GM23248 (cell line): Measurements from ENCODE around the gene USP12.

Source experiments
- EZH2 ChIP-seq: fragments of 200-600 bp; sonication (generic); IDR thresholded peaks from 2 replicates; pipeline ENCODE4 v1.6.1; 2018; ENCODE audit warnings: antibody characterized with exemption, mild to moderate bottlenecking; ENCODE audit not compliant: insufficient read depth, poor library complexity, severe bottlenecking
- EZH2phosphoT487 ChIP-seq: fragments of 200-600 bp; sonication (generic); IDR thresholded peaks from 2 replicates; pipeline ENCODE4 v1.6.1; 2018; ENCODE audit warnings: antibody characterized with exemption, moderate library complexity, mild to moderate bottlenecking, low read depth; ENCODE audit not compliant: insufficient read depth

GRCh38 chr13:27028683-27029480 lies 142.7 kb downstream of the USP12 start:
- no peak for TF ChIP-seq EZH2
- no peak for TF ChIP-seq EZH2phosphoT487
